ENCODE measurements around the gene LHPP.

- TF ChIP-seq POLR2A (IDR thresholded peaks at IDR 0.05) (no peak), CTCF (IDR thresholded peaks at IDR 0.05) (no peak)
Observed at GRCh38 chr10:124630551-124630950, 168.9 kb downstream of the LHPP start.
